ENCODE data around the gene SULT2A1. TPM values are rescaled to one million over a fixed set of nuclear protein-coding genes. Genes with fewer than 3 reads are reported as not detected.

The SULT2A1 gene
- total and polyA plus RNA-seq, 4 donors = 0.01 to 0.15 TPM; not detected in 2

GRCh38 chr19:47842941-47843340 is 43.2 kb downstream of the SULT2A1 start:
- 42 to 70% methylated on average over 5 of the region's 5 CpGs for WGBS, 2 donors
- DNase-seq (no peak), ATAC-seq (ENCODE audit: insufficient read depth, low FRiP score) (no peak)
- H3K4me3 ChIP-seq = no peak overlapping the region
- H3K27me3 ChIP-seq (ENCODE audit: control insufficient read depth in 3 of 3, insufficient read depth in 3 of 3, low read length in 2 of 3) = peaks cover 0 to 4% (median 2%) of the 10 kb centered on the region in 3 donors
- H3K4me1 ChIP-seq (ENCODE audit: control insufficient read depth in 5 of 5, insufficient read depth in 5 of 5, low read length in 5 of 5) = no peaks in the 10 kb centered on the region
- H3K9me3 ChIP-seq (ENCODE audit: control insufficient read depth in 4 of 4, insufficient read depth in 3 of 4, low read length in 3 of 4) = peaks cover 0 to 3% (median 0%) of the 10 kb centered on the region in 4 donors
- H3K27ac ChIP-seq (ENCODE audit: low read depth in 1 of 2, low read length in 1 of 2) = no peak overlapping the region
- H3K9ac ChIP-seq (ENCODE audit: insufficient read depth in 1 of 2, low read length in 2 of 2) = no peak overlapping the region
- no peak for TF ChIP-seq CTCF (IDR thresholded peaks at IDR 0.05; ENCODE audit: control extremely low read depth, extremely low read depth)
- no peaks in the 10 kb centered on the region for H3K36me3 ChIP-seq (ENCODE audit: control insufficient read depth in 4 of 4, insufficient read depth in 4 of 4, low read length in 4 of 4)

GRCh38 chr19:47839913-47840312 is 46.2 kb downstream of the SULT2A1 start:
- peaks cover 0 to 4% (median 0%) of the 10 kb centered on the region in 3 donors for H3K27me3 ChIP-seq (ENCODE audit: control insufficient read depth in 3 of 3, insufficient read depth in 3 of 3, low read length in 2 of 3)
- ATAC-seq (ENCODE audit: insufficient read depth, low FRiP score) = peak; percentile 34
- DNase-seq = peak in 1 of 3 donors; percentile 15
- no peak overlapping the region for H3K9ac ChIP-seq (ENCODE audit: insufficient read depth in 1 of 2, low read length in 2 of 2)
- H3K4me1 ChIP-seq (ENCODE audit: control insufficient read depth in 5 of 5, insufficient read depth in 5 of 5, low read length in 5 of 5) = peaks cover 0 to 2% (median 0%) of the 10 kb centered on the region in 5 donors
- WGBS, 2 donors = 28 to 39% methylated on average over 10 of the region's 10 CpGs
- peaks cover 0 to 3% (median 0%) of the 10 kb centered on the region in 4 donors for H3K9me3 ChIP-seq (ENCODE audit: control insufficient read depth in 4 of 4, insufficient read depth in 3 of 4, low read length in 3 of 4)
- no peaks in the 10 kb centered on the region for H3K36me3 ChIP-seq (ENCODE audit: control insufficient read depth in 4 of 4, insufficient read depth in 4 of 4, low read length in 4 of 4)
- H3K4me3 ChIP-seq = no peak overlapping the region
- no peak for TF ChIP-seq CTCF (IDR thresholded peaks at IDR 0.05; ENCODE audit: control extremely low read depth, extremely low read depth)
- H3K27ac ChIP-seq (ENCODE audit: low read depth in 1 of 2, low read length in 1 of 2) = no peak overlapping the region

GRCh38 chr19:47839411-47839810 is 46.7 kb downstream of the SULT2A1 start:
- H3K4me1 ChIP-seq (ENCODE audit: control insufficient read depth in 5 of 5, insufficient read depth in 5 of 5, low read length in 5 of 5) = peaks cover 0 to 2% (median 0%) of the 10 kb centered on the region in 5 donors
- ATAC-seq (ENCODE audit: insufficient read depth, low FRiP score) = no peak
- H3K36me3 ChIP-seq (ENCODE audit: control insufficient read depth in 4 of 4, insufficient read depth in 4 of 4, low read length in 4 of 4) = no peaks in the 10 kb centered on the region
- no peak overlapping the region for H3K4me3 ChIP-seq
- no peak overlapping the region for H3K27ac ChIP-seq (ENCODE audit: low read depth in 1 of 2, low read length in 1 of 2)
- WGBS, 2 donors = 67 to 79% methylated on average over 16 of the region's 16 CpGs
- H3K9ac ChIP-seq (ENCODE audit: insufficient read depth in 1 of 2, low read length in 2 of 2) = no peak overlapping the region
- H3K9me3 ChIP-seq (ENCODE audit: control insufficient read depth in 4 of 4, insufficient read depth in 3 of 4, low read length in 3 of 4) = peaks cover 0 to 3% (median 0%) of the 10 kb centered on the region in 4 donors
- TF ChIP-seq CTCF (IDR thresholded peaks at IDR 0.05; ENCODE audit: control extremely low read depth, extremely low read depth) = no peak
- peaks cover 0 to 4% (median 0%) of the 10 kb centered on the region in 3 donors for H3K27me3 ChIP-seq (ENCODE audit: control insufficient read depth in 3 of 3, insufficient read depth in 3 of 3, low read length in 2 of 3)
- no peak for DNase-seq

- peaks cover 0 to 4% (median 0%) of the 10 kb centered on the region in 3 donors for H3K27me3 ChIP-seq (ENCODE audit: control insufficient read depth in 3 of 3, insufficient read depth in 3 of 3, low read length in 2 of 3)
- no peak overlapping the region for H3K9ac ChIP-seq (ENCODE audit: insufficient read depth in 1 of 2, low read length in 2 of 2)
- ATAC-seq (ENCODE audit: insufficient read depth, low FRiP score) (no peak), DNase-seq (no peak)
- TF ChIP-seq CTCF (IDR thresholded peaks at IDR 0.05; ENCODE audit: control extremely low read depth, extremely low read depth) = no peak
- no peak overlapping the region for H3K27ac ChIP-seq (ENCODE audit: low read depth in 1 of 2, low read length in 1 of 2)
- H3K4me3 ChIP-seq = no peak overlapping the region
- H3K9me3 ChIP-seq (ENCODE audit: control insufficient read depth in 4 of 4, insufficient read depth in 3 of 4, low read length in 3 of 4) = peaks cover 0 to 3% (median 0%) of the 10 kb centered on the region in 4 donors
- no peaks in the 10 kb centered on the region for H3K36me3 ChIP-seq (ENCODE audit: control insufficient read depth in 4 of 4, insufficient read depth in 4 of 4, low read length in 4 of 4)
- 77% methylated on average over 8 of the region's 8 CpGs for WGBS, 2 donors
- H3K4me1 ChIP-seq (ENCODE audit: control insufficient read depth in 5 of 5, insufficient read depth in 5 of 5, low read length in 5 of 5) = peaks cover 0 to 2% (median 0%) of the 10 kb centered on the region in 5 donors
These were observed 50.1 kb downstream of the SULT2A1 start for GRCh38 chr19:47836038-47836437.

Data from lung (tissue), 12 donors.